Kidney (tissue), 14 donors: ENCODE measurements around the gene CYTH1. TPM values are rescaled to one million over a fixed set of nuclear protein-coding genes. Genes with fewer than 3 reads are reported as not detected.

ENCODE experiments used
- DNase-seq, 5 donors: peaks; one replicate each; pipeline ENCODE4 v3.0.0-alpha.2; 2013 to 2020
- FAIRE-seq: peaks from 2 replicates; lab custom pipeline; 2012; peaks lifted over from hg19 to GRCh38; lab: Jason Lieb, UNC
- H3K27ac ChIP-seq, 2 donors: one replicate each; pipeline ENCODE4 v1.7.0; 2013; ENCODE audit warnings: low read depth in 2 of 2, low read length in 2 of 2, inconsistent platforms in 1 of 2
- H3K27me3 ChIP-seq: one replicate; pipeline ENCODE4 v1.7.1; 2013; ENCODE audit warnings: low read length, inconsistent platforms; ENCODE audit not compliant: control insufficient read depth, insufficient read depth
- H3K36me3 ChIP-seq, 3 donors: one replicate each; pipeline versions ENCODE4 v1.7.0 to v1.7.1; 2013; ENCODE audit warnings: low read length in 3 of 3, control low read depth in 1 of 3, inconsistent platforms in 1 of 3; ENCODE audit not compliant: insufficient read depth in 3 of 3, control insufficient read depth in 2 of 3
- H3K4me1 ChIP-seq, 3 donors: one replicate each; pipeline versions ENCODE4 v1.7.0 to v1.7.1; 2013; ENCODE audit warnings: low read length in 3 of 3, inconsistent platforms in 1 of 3, low read depth in 1 of 3; ENCODE audit not compliant: control insufficient read depth in 2 of 3, insufficient read depth in 2 of 3
- H3K4me3 ChIP-seq, 3 donors: one replicate each; pipeline versions ENCODE4 v1.7.0 to v1.8.1; 2013; ENCODE audit warnings: low read length in 3 of 3, control low read depth in 1 of 3, inconsistent platforms in 1 of 3
- H3K9ac ChIP-seq, 3 donors: one replicate each; pipeline versions ENCODE4 v1.7.0 to v1.7.1; 2013; ENCODE audit warnings: low read length in 3 of 3, control low read depth in 1 of 3, inconsistent platforms in 1 of 3
- H3K9me3 ChIP-seq, 3 donors: one replicate each; pipeline versions ENCODE4 v1.7.0 to v1.7.1; 2013; ENCODE audit warnings: low read length in 3 of 3, control low read depth in 1 of 3, inconsistent platforms in 1 of 3; ENCODE audit not compliant: control insufficient read depth in 2 of 3, insufficient read depth in 1 of 3
- CTCF ChIP-seq: IDR thresholded peaks from 3 replicates; pipeline ENCODE4 v1.5.1; 2012; ENCODE audit warnings: mild to moderate bottlenecking, moderate library complexity, borderline replicate concordance; ENCODE audit not compliant: insufficient read depth; ENCODE audit errors: extremely low read depth
- intact Hi-C: fragments of 100-400 bp; cut with DNase I; formaldehyde crosslinking; loops from one replicate; pipeline ENCODE4 v1.11.1; 2022
- polyA plus RNA-seq: library from polyadenylated mRNA; stranded (reverse); fragments of 350-450 nt; fragmentation: Illumina TruSeq; extraction: RNeasy Lipid Tissue Mini Kit (QIAGEN cat#74804); gene quantifications from one replicate; pipeline ENCODE4 v1.2.3, GENCODE V29; 2014; ENCODE audit warnings: low read depth, low replicate concordance; ENCODE audit not compliant: insufficient read depth
- total RNA-seq: library from RNA; stranded (reverse); fragmentation: NEBNext Ultra II Directional; extraction: Animal tissue kit (Norgen Biotek cat#: 25700); gene quantifications from one replicate; pipeline ENCODE4 v1.2.1, GENCODE V29; 2021
- donor health status: control.
- donor health status: control.
- donor health status: control.
- donor health status: control.
- donor health status: control.
- donor health status: DM: yes; HTN: yes; CAD: no.
- donor health status: Normal renal cell carcinoma (clear cell type).

The CYTH1 gene
- total and polyA plus RNA-seq, 2 donors from 2014 or later = 25.3 to 59.7 TPM

- H3K9ac ChIP-seq = no peak overlapping the region
- H3K27me3 ChIP-seq = no peaks in the 10 kb centered on the region
- intact Hi-C loops = no loop called here
- no peak overlapping the region for H3K27ac ChIP-seq
- no peak overlapping the region for H3K4me3 ChIP-seq
- no peak for TF ChIP-seq CTCF
- H3K4me1 ChIP-seq = no peaks in the 10 kb centered on the region
- no peaks in the 10 kb centered on the region for H3K36me3 ChIP-seq
- DNase-seq (no peak), FAIRE-seq (no peak)
- no peaks in the 10 kb centered on the region for H3K9me3 ChIP-seq
Measured at GRCh38 chr17:78629436-78629995, 152.6 kb downstream of the CYTH1 start.

- H3K36me3 ChIP-seq = no peaks in the 10 kb centered on the region
- no peak overlapping the region for H3K27ac ChIP-seq
- H3K27me3 ChIP-seq = no peaks in the 10 kb centered on the region
- H3K9me3 ChIP-seq = no peaks in the 10 kb centered on the region
- intact Hi-C loops = no loop called here
- FAIRE-seq (no peak), DNase-seq (peak in 1 of 5 donors; percentile 49)
- no peak overlapping the region for H3K9ac ChIP-seq
- no peak overlapping the region for H3K4me3 ChIP-seq
- TF ChIP-seq CTCF = no peak
- no peaks in the 10 kb centered on the region for H3K4me1 ChIP-seq
Measured at GRCh38 chr17:78628547-78629435, 153.3 kb downstream of the CYTH1 start.

GRCh38 chr17:78624324-78625151 lies 157.5 kb downstream of the CYTH1 start:
- Histone ChIP-seq H3K27me3 (no peaks in the 10 kb centered on the region), H3K4me3 (no peak overlapping the region), H3K27ac (no peak overlapping the region), H3K4me1 (no peaks in the 10 kb centered on the region), H3K9ac (no peak overlapping the region), H3K9me3 (peaks cover 0 to 3% (median 0%) of the 10 kb centered on the region in 3 donors), H3K36me3 (no peaks in the 10 kb centered on the region)
- TF ChIP-seq CTCF = no peak
- FAIRE-seq = no peak
- intact Hi-C loops = no loop called here
- DNase-seq = peak in 1 of 5 donors; percentile 13

Other genes with a start within 250 kb of the CYTH1 start
- gene DNAH17, start 204.9 kb downstream of the CYTH1 start, total RNA-seq = 0.09 TPM
- 0.17 TPM for gene DNAH17, start 204.9 kb downstream of the CYTH1 start, polyA plus RNA-seq
- gene USP36, start 58.5 kb upstream of the CYTH1 start, total RNA-seq = 66.2 TPM
- 17.0 TPM for gene USP36, start 58.5 kb upstream of the CYTH1 start, polyA plus RNA-seq
- 3.6 TPM for gene CEP295NL, start 120.9 kb upstream of the CYTH1 start, total RNA-seq
- not detected for gene CEP295NL, start 120.9 kb upstream of the CYTH1 start, polyA plus RNA-seq
- gene TIMP2, start 143.1 kb upstream of the CYTH1 start, total RNA-seq = 172 TPM
- gene TIMP2, start 143.1 kb upstream of the CYTH1 start, polyA plus RNA-seq = 72.1 TPM
- 240 TPM for gene LGALS3BP, start 197.7 kb upstream of the CYTH1 start, total RNA-seq
- 310 TPM for gene LGALS3BP, start 197.7 kb upstream of the CYTH1 start, polyA plus RNA-seq
- gene CANT1, start 227.5 kb upstream of the CYTH1 start, total RNA-seq = 56.6 TPM
- 23.0 TPM for gene CANT1, start 227.5 kb upstream of the CYTH1 start, polyA plus RNA-seq
- gene C1QTNF1, start 241.9 kb upstream of the CYTH1 start, total RNA-seq = 65.2 TPM
- gene C1QTNF1, start 241.9 kb upstream of the CYTH1 start, polyA plus RNA-seq = 18.0 TPM